Kidney (tissue), 14 donors: Measurements from ENCODE around the gene C19orf47. TPM values are rescaled to one million over a fixed set of nuclear protein-coding genes. Genes with fewer than 3 reads are reported as not detected.

Experiments used
- DNase-seq, 5 donors: peaks; one replicate each; pipeline ENCODE4 v3.0.0-alpha.2; 2013 to 2020
- FAIRE-seq: peaks from 2 replicates; lab custom pipeline; 2012; peaks lifted over from hg19 to GRCh38; lab: Jason Lieb, UNC
- H3K27ac ChIP-seq, 2 donors: one replicate each; pipeline ENCODE4 v1.7.0; 2013; ENCODE audit warnings: low read depth in 2 of 2, low read length in 2 of 2, inconsistent platforms in 1 of 2
- H3K27me3 ChIP-seq: one replicate; pipeline ENCODE4 v1.7.1; 2013; ENCODE audit warnings: low read length, inconsistent platforms; ENCODE audit not compliant: control insufficient read depth, insufficient read depth
- H3K36me3 ChIP-seq, 3 donors: one replicate each; pipeline versions ENCODE4 v1.7.0 to v1.7.1; 2013; ENCODE audit warnings: low read length in 3 of 3, control low read depth in 1 of 3, inconsistent platforms in 1 of 3; ENCODE audit not compliant: insufficient read depth in 3 of 3, control insufficient read depth in 2 of 3
- H3K4me1 ChIP-seq, 3 donors: one replicate each; pipeline versions ENCODE4 v1.7.0 to v1.7.1; 2013; ENCODE audit warnings: low read length in 3 of 3, inconsistent platforms in 1 of 3, low read depth in 1 of 3; ENCODE audit not compliant: control insufficient read depth in 2 of 3, insufficient read depth in 2 of 3
- H3K4me3 ChIP-seq, 3 donors: one replicate each; pipeline versions ENCODE4 v1.7.0 to v1.8.1; 2013; ENCODE audit warnings: low read length in 3 of 3, control low read depth in 1 of 3, inconsistent platforms in 1 of 3
- H3K9ac ChIP-seq, 3 donors: one replicate each; pipeline versions ENCODE4 v1.7.0 to v1.7.1; 2013; ENCODE audit warnings: low read length in 3 of 3, control low read depth in 1 of 3, inconsistent platforms in 1 of 3
- H3K9me3 ChIP-seq, 3 donors: one replicate each; pipeline versions ENCODE4 v1.7.0 to v1.7.1; 2013; ENCODE audit warnings: low read length in 3 of 3, control low read depth in 1 of 3, inconsistent platforms in 1 of 3; ENCODE audit not compliant: control insufficient read depth in 2 of 3, insufficient read depth in 1 of 3
- intact Hi-C: fragments of 100-400 bp; cut with DNase I; formaldehyde crosslinking; loops from one replicate; pipeline ENCODE4 v1.11.1; 2022
- polyA plus RNA-seq: library from polyadenylated mRNA; stranded (reverse); fragments of 350-450 nt; fragmentation: Illumina TruSeq; extraction: RNeasy Lipid Tissue Mini Kit (QIAGEN cat#74804); gene quantifications from one replicate; pipeline ENCODE4 v1.2.3, GENCODE V29; 2014; ENCODE audit warnings: low read depth, low replicate concordance; ENCODE audit not compliant: insufficient read depth
- total RNA-seq: library from RNA; stranded (reverse); fragmentation: NEBNext Ultra II Directional; extraction: Animal tissue kit (Norgen Biotek cat#: 25700); gene quantifications from one replicate; pipeline ENCODE4 v1.2.1, GENCODE V29; 2021
- TF ChIP-seq, protein P1 (sequence below): IDR thresholded peaks from 3 replicates; pipeline ENCODE4 v1.5.1; 2012; ENCODE audit warnings: mild to moderate bottlenecking, moderate library complexity, borderline replicate concordance; ENCODE audit not compliant: insufficient read depth; ENCODE audit errors: extremely low read depth
- donor health status: control.
- donor health status: control.
- donor health status: control.
- donor health status: control.
- donor health status: control.
- donor health status: DM: yes; HTN: yes; CAD: no.
- donor health status: Normal renal cell carcinoma (clear cell type).

C19orf47 gene
- total and polyA plus RNA-seq, 2 donors from 2014 or later, result 12.9 to 13.0 TPM

GRCh38 chr19:40321076-40321475 lies 27.1 kb downstream of the C19orf47 start:
- DNase-seq (peak in 1 of 5 donors; percentile 57), FAIRE-seq (no peak)
- Histone ChIP-seq H3K4me3 (no peak overlapping the region), H3K27ac (no peak overlapping the region), H3K9ac (no peak overlapping the region), H3K27me3 (no peaks in the 10 kb centered on the region), H3K36me3 (peaks cover 3 to 26% (median 21%) of the 10 kb centered on the region in 3 donors), H3K9me3 (no peaks in the 10 kb centered on the region), H3K4me1 (no peaks in the 10 kb centered on the region)
- TF ChIP-seq, protein P1, sequence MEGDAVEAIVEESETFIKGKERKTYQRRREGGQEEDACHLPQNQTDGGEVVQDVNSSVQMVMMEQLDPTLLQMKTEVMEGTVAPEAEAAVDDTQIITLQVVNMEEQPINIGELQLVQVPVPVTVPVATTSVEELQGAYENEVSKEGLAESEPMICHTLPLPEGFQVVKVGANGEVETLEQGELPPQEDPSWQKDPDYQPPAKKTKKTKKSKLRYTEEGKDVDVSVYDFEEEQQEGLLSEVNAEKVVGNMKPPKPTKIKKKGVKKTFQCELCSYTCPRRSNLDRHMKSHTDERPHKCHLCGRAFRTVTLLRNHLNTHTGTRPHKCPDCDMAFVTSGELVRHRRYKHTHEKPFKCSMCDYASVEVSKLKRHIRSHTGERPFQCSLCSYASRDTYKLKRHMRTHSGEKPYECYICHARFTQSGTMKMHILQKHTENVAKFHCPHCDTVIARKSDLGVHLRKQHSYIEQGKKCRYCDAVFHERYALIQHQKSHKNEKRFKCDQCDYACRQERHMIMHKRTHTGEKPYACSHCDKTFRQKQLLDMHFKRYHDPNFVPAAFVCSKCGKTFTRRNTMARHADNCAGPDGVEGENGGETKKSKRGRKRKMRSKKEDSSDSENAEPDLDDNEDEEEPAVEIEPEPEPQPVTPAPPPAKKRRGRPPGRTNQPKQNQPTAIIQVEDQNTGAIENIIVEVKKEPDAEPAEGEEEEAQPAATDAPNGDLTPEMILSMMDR, result no peak
- intact Hi-C loops, result no loop called here

DNA sequence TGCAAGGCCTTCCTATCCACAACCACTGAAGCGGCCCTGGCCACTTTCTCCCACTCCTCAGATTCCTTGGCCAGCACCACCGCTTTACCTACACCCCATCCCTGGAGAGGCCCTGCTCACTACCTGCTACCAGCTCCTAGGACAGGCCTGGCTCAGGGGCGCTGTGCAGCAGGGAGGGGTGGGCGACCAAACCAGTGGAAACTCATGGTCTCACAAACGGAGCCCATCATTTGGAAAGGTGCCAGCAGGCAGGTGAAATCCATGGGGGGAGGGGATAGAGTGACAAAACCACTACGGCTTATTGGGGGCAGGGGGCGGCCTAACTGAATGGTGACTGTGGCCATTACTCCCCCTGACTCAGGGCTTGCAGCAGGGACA lies 27.6 kb downstream of the C19orf47 start:
- no peaks in the 10 kb centered on the region for H3K27me3 ChIP-seq
- no peak overlapping the region for H3K27ac ChIP-seq
- FAIRE-seq, result no peak
- peak in 1 of 5 donors; percentile 47 for DNase-seq
- H3K9ac ChIP-seq, result no peak overlapping the region
- H3K9me3 ChIP-seq, result no peaks in the 10 kb centered on the region
- intact Hi-C loops, result no loop called here
- no peak overlapping the region for H3K4me3 ChIP-seq
- TF ChIP-seq, protein P1, result no peak
- H3K4me1 ChIP-seq, result no peaks in the 10 kb centered on the region
- peaks cover 3 to 25% (median 18%) of the 10 kb centered on the region in 3 donors for H3K36me3 ChIP-seq

- TF ChIP-seq, protein P1, result no peak
- Histone ChIP-seq H3K4me3 (no peak overlapping the region), H3K27me3 (no peaks in the 10 kb centered on the region), H3K9ac (no peak overlapping the region), H3K9me3 (no peaks in the 10 kb centered on the region), H3K27ac (no peak overlapping the region), H3K4me1 (no peaks in the 10 kb centered on the region), H3K36me3 (peaks cover 0 to 5% (median 2%) of the 10 kb centered on the region in 3 donors)
- FAIRE-seq (no peak), DNase-seq (peak in 1 of 5 donors; percentile 29)
- intact Hi-C loops, result no loop called here
Measured at GRCh38 chr19:40317338-40317737, 30.9 kb downstream of the C19orf47 start.

DNA sequence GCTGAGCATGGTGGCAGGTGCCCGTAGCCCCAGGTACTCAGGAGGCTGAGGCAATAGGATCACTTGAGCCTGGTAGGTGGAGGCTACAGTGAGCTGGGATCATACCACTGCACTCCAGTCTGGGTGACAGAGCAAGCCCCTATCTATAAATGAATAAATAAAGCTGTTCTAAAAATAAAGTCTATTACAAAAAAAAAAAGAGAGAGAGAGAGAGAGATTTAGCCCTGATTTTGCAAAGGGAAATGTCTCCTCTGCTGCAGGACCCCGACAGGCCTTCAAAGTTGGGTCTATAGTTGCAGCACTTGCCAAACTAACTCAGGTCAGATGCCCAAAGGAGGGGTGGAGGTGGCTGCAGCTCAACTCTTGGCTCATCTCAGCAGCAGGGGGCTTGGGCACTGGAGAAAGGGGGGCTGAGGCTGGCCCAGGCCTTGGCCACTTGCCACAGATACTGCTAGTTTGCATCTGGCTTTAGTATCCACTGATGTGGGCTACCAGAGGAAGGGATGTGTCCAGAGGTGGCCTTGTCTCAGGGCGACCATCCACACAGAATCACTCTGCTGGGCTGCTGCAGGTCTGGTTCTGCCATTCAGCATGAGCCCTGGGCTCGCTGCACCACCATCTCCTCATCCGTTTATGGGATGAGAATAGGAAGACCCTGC lies 32.3 kb downstream of the C19orf47 start:
- no peaks in the 10 kb centered on the region for H3K36me3 ChIP-seq
- H3K4me3 ChIP-seq, result no peak overlapping the region
- no peaks in the 10 kb centered on the region for H3K4me1 ChIP-seq
- FAIRE-seq (no peak), DNase-seq (peak in 1 of 5 donors; percentile 52)
- no peak overlapping the region for H3K27ac ChIP-seq
- H3K27me3 ChIP-seq, result no peaks in the 10 kb centered on the region
- no peak overlapping the region for H3K9ac ChIP-seq
- TF ChIP-seq, protein P1, result no peak
- intact Hi-C loops, result no loop called here
- no peaks in the 10 kb centered on the region for H3K9me3 ChIP-seq
